GM21515 (cell line): ENCODE results near the gene FAM83C.

Experiments used
- ATAC-seq: cut with Tn5 transposase; IDR thresholded peaks from one replicate; pipeline ENCODE4 v1.9.1; 2021; ENCODE audit not compliant: unreplicated experiment

FAM83C gene

GRCh38 chr20:35291654-35292503, at the start of gene FAM83C:
Gene FAM83C (minus strand): TSS chr20:35292425. CDS start chr20:35292304, 121 bp downstream.
- ATAC-seq: no peak

- ATAC-seq: no peak
Observed at GRCh38 chr20:35341366-35342028, 49.3 kb upstream of the FAM83C start.

- ATAC-seq: no peak
Observed at GRCh38 chr20:35340436-35340835, 48.2 kb upstream of the FAM83C start.

- no peak for ATAC-seq
Observed at GRCh38 chr20:35339636-35340035, 47.4 kb upstream of the FAM83C start.

- ATAC-seq: no peak
Observed at GRCh38 chr20:35339007-35339406, 46.8 kb upstream of the FAM83C start.

- ATAC-seq: no peak
Observed at GRCh38 chr20:35334311-35335101, 42.3 kb upstream of the FAM83C start.

GRCh38 chr20:35333606-35334005, 41.4 kb upstream of the FAM83C start:
- no peak for ATAC-seq

- ATAC-seq: no peak
Observed at GRCh38 chr20:35332540-35333200, 40.4 kb upstream of the FAM83C start.

GRCh38 chr20:35329435-35330139, 37.4 kb upstream of the FAM83C start:
- ATAC-seq: no peak

- no peak for ATAC-seq
Observed at GRCh38 chr20:35328689-35329088, 36.5 kb upstream of the FAM83C start.

GRCh38 chr20:35328095-35328685, 36.0 kb upstream of the FAM83C start:
- no peak for ATAC-seq

- ATAC-seq: no peak
Observed at GRCh38 chr20:35327074-35327976, 35.1 kb upstream of the FAM83C start.

- no peak for ATAC-seq
Observed at GRCh38 chr20:35326740-35327073, 34.5 kb upstream of the FAM83C start.

GRCh38 chr20:35326021-35326739, 34.0 kb upstream of the FAM83C start:
- ATAC-seq: no peak

GRCh38 chr20:35325401-35325800, 33.2 kb upstream of the FAM83C start:
- ATAC-seq: no peak

GRCh38 chr20:35320396-35321126, 28.3 kb upstream of the FAM83C start:
- no peak for ATAC-seq

GRCh38 chr20:35319871-35320197, 27.6 kb upstream of the FAM83C start:
- ATAC-seq: no peak
